ENCODE measurements around the gene TCAF1.

DNA sequence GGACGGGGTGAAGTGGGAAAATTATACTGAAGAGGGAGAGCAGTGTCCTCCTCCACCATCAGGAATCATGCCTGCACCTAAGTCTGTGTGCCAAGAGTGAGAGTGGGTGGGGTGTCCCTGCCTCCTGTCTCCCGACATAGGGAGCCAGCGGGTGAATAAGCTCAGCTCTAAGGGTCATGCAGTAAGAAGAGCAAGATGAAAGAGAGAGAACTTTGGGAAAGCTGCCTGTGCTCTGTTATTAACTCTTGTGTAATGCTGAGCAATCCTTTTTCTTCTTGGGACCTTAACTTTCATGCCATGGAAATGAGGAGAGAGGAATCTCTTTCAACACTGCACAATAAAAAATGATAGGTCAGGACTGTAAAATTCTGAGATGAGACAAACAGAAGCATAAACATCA, 7.9 kb upstream of the TCAF1 start:
- TF ChIP-seq YY1 (IDR thresholded peaks at IDR 0.05; ENCODE audit: low read depth): no peak
- no peak for TF ChIP-seq EP300 (IDR thresholded peaks at IDR 0.05; ENCODE audit: borderline replicate concordance)
- no peak for TF ChIP-seq RAD21 (IDR thresholded peaks at IDR 0.05; ENCODE audit: low read depth)
- no peak for TF ChIP-seq CEBPB (IDR thresholded peaks at IDR 0.05)
- no peak for TF ChIP-seq TAF1 (IDR thresholded peaks at IDR 0.05; ENCODE audit: low read depth)
- no peak for TF ChIP-seq NFIC (IDR thresholded peaks at IDR 0.05)
- TF ChIP-seq, protein P1, sequence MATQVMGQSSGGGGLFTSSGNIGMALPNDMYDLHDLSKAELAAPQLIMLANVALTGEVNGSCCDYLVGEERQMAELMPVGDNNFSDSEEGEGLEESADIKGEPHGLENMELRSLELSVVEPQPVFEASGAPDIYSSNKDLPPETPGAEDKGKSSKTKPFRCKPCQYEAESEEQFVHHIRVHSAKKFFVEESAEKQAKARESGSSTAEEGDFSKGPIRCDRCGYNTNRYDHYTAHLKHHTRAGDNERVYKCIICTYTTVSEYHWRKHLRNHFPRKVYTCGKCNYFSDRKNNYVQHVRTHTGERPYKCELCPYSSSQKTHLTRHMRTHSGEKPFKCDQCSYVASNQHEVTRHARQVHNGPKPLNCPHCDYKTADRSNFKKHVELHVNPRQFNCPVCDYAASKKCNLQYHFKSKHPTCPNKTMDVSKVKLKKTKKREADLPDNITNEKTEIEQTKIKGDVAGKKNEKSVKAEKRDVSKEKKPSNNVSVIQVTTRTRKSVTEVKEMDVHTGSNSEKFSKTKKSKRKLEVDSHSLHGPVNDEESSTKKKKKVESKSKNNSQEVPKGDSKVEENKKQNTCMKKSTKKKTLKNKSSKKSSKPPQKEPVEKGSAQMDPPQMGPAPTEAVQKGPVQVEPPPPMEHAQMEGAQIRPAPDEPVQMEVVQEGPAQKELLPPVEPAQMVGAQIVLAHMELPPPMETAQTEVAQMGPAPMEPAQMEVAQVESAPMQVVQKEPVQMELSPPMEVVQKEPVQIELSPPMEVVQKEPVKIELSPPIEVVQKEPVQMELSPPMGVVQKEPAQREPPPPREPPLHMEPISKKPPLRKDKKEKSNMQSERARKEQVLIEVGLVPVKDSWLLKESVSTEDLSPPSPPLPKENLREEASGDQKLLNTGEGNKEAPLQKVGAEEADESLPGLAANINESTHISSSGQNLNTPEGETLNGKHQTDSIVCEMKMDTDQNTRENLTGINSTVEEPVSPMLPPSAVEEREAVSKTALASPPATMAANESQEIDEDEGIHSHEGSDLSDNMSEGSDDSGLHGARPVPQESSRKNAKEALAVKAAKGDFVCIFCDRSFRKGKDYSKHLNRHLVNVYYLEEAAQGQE (IDR thresholded peaks at IDR 0.05; ENCODE audit: low read depth): no peak
- TF ChIP-seq FOXM1 (IDR thresholded peaks at IDR 0.05; ENCODE audit: borderline replicate concordance, low read depth): no peak
- TF ChIP-seq, protein P2, sequence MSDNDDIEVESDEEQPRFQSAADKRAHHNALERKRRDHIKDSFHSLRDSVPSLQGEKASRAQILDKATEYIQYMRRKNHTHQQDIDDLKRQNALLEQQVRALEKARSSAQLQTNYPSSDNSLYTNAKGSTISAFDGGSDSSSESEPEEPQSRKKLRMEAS (IDR thresholded peaks at IDR 0.05): no peak
- no peak for TF ChIP-seq ZBTB7A (IDR thresholded peaks at IDR 0.05; ENCODE audit: low read depth)
- no peak for TF ChIP-seq CREB1 (IDR thresholded peaks at IDR 0.05; ENCODE audit: low read depth)
- no peak for TF ChIP-seq TCF12 (IDR thresholded peaks at IDR 0.05; ENCODE audit: low read depth)
- TF ChIP-seq EGR1 (IDR thresholded peaks at IDR 0.05): no peak

Measured in Ishikawa (cell line).